ENCODE measurements around the gene ZIC5. TPM values are rescaled to one million over a fixed set of nuclear protein-coding genes. Genes with fewer than 3 reads are reported as not detected.

The ZIC5 gene
- total RNA-seq, 1 donor from 2014 or later: not detected

- peak; percentile 56 for ATAC-seq (ENCODE audit: low read depth)
- TF ChIP-seq CTCF (IDR thresholded peaks at IDR 0.05): peak; percentile 62
These were observed 55.0 kb downstream of the ZIC5 start for GRCh38 chr13:99916366-99917103.

GRCh38 chr13:99913167-99913566, 58.4 kb downstream of the ZIC5 start:
- Mint-ChIP-seq H3K4me1 (peaks cover 1% of the 10 kb centered on the region), H3K9me3 (no peaks in the 10 kb centered on the region), H3K27me3 (peaks cover 38% of the 10 kb centered on the region), H3K27ac (no peak overlapping the region), H3K36me3 (ENCODE audit: low read depth) (no peaks in the 10 kb centered on the region), H3K4me3 (no peak overlapping the region)
- intact Hi-C loops (cut with micrococcal nuclease): no loop called here
- ATAC-seq (ENCODE audit: low read depth): no peak
- CTCF ChIA-PET: interaction anchor here (1.1 to 2.1 kb wide), 3 partner anchors 8 to 602 kb away, joined by 3 to 7 read pairs (median 6); no protein-coding TSS in a partner anchor
- POLR2A ChIA-PET: no interaction called here
- DNase-seq: no peak
- no peak for TF ChIP-seq CTCF (IDR thresholded peaks at IDR 0.05)

More at GRCh38 chr13:99916366-99917103, 55.0 kb downstream of the ZIC5 start:
- Mint-ChIP-seq H3K27ac (no peak overlapping the region), H3K4me1 (peaks cover 1% of the 10 kb centered on the region), H3K9me3 (no peaks in the 10 kb centered on the region), H3K27me3 (peaks cover 25% of the 10 kb centered on the region), H3K36me3 (ENCODE audit: low read depth) (no peaks in the 10 kb centered on the region), H3K4me3 (no peak overlapping the region)
- ChIA-PET POLR2A (no interaction called here), CTCF (interaction anchor here (1.3 to 2.7 kb wide), 5 partner anchors 9 to 647 kb away, joined by 3 to 11 read pairs (median 6); no protein-coding TSS in a partner anchor)
- DNase-seq: no peak
- intact Hi-C loops (cut with micrococcal nuclease): loop anchor here (1.0 kb wide), 4 partner anchors 260 to 598 kb away; no protein-coding TSS in a partner anchor

Other genes starting within 250 kb of the ZIC5 start
- gene ZIC2, start 10.0 kb upstream of the ZIC5 start, total RNA-seq: not detected in 2 replicates
- gene PCCA, start 117.3 kb upstream of the ZIC5 start, total RNA-seq: 11.4 and 15.3 TPM in 2 replicates

Data from activated B cell treated with CpG ODN at 0.5 μM for 24 hours (primary cell).